GM12891 (cell line): ENCODE results near the gene PLA2G2D.

ENCODE experiments used
- DNase-seq: peaks from one replicate; pipeline ENCODE4 v3.0.0; 2011; ENCODE audit warnings: low spot score; ENCODE audit not compliant: insufficient read length
- FAIRE-seq: peaks from 2 replicates; lab custom pipeline; 2011; peaks lifted over from hg19 to GRCh38; lab: Jason Lieb, UNC
- PAX5 ChIP-seq: IDR thresholded peaks from 2 replicates; pipeline ENCODE4 v1.6.1; 2011; ENCODE audit warnings: low read length, moderate library complexity, mild to moderate bottlenecking; ENCODE audit not compliant: insufficient read depth, severe bottlenecking
- POLR2A ChIP-seq: IDR thresholded peaks from 2 replicates; pipeline ENCODE4 v1.6.1; 2011; ENCODE audit warnings: low read depth, low read length, control low read depth
- POLR2AphosphoS5 ChIP-seq: IDR thresholded peaks from 2 replicates; pipeline ENCODE4 v1.6.1; 2011; ENCODE audit warnings: low read depth, low read length, control low read depth
- POU2F2 ChIP-seq: IDR thresholded peaks from 2 replicates; pipeline ENCODE4 v1.6.1; 2011; ENCODE audit warnings: low read depth, mild to moderate bottlenecking, control low read depth, low read length, moderate library complexity
- SPI1 ChIP-seq: IDR thresholded peaks from 2 replicates; pipeline ENCODE4 v1.6.1; 2011; ENCODE audit warnings: low read depth, low read length, control low read depth
- TAF1 ChIP-seq: IDR thresholded peaks from 2 replicates; pipeline ENCODE4 v1.6.1; 2011; ENCODE audit warnings: low read depth, low read length, control low read depth

The PLA2G2D gene

GRCh38 chr1:20120796-20121195, 1.5 kb upstream of the PLA2G2D start:
- FAIRE-seq = no peak
- no peak for TF ChIP-seq POLR2A
- TF ChIP-seq POLR2AphosphoS5 = no peak
- no peak for TF ChIP-seq POU2F2
- TF ChIP-seq SPI1 = no peak
- TF ChIP-seq PAX5 = no peak
- TF ChIP-seq TAF1 = no peak
- DNase-seq = no peak

GRCh38 chr1:20117236-20117635, 2.1 kb downstream of the PLA2G2D start:
- DNase-seq = no peak
- TF ChIP-seq TAF1 (no peak), SPI1 (no peak), POLR2AphosphoS5 (no peak), PAX5 (no peak), POU2F2 (no peak), POLR2A (no peak)
- FAIRE-seq = no peak

DNA sequence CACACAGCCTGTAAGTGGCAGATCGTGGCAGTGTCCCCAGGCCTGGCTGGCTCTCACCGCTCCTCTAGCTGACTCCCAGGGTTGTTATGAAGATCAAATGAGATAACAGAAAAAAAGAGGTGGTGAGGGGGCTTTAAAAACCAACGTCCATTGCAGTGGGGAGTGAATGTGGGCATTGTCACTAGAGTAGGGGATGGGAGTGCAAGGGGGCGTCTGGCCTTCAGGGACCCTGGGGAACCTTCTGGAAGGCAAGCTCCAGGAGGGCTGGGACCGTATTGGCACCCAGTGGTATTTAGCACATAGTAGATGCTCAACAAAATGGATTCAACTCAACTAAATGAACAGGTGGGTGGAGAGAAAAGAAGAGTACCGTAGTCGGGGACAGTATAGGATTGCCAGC, 3.4 kb downstream of the PLA2G2D start:
- no peak for FAIRE-seq
- no peak for TF ChIP-seq SPI1
- no peak for TF ChIP-seq POU2F2
- TF ChIP-seq POLR2AphosphoS5 = no peak
- TF ChIP-seq POLR2A = no peak
- no peak for TF ChIP-seq TAF1
- TF ChIP-seq PAX5 = no peak
- DNase-seq = no peak

DNA sequence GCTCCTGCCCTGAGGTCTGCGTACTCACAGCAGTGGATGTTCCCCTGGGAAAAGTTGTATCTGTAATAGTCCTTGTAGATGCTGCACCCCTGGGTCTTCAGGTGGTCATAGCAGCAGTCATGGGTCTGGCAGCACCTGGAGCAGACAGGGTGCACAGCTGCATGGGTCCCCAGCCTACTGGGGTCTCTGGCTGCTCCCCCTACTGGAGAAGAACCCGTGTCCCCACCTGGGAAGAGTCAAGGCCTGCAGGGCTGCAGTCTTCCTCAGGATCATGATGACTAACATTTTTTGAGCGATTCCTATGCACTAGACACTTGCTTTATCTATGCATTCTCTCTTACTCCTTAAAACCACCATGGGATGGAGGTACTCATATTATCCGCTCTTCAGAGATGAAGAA, 3.9 kb downstream of the PLA2G2D start:
- no peak for DNase-seq
- TF ChIP-seq POU2F2 (no peak), POLR2A (no peak)
- FAIRE-seq = no peak

- no peak for FAIRE-seq
- no peak for DNase-seq
- TF ChIP-seq POLR2AphosphoS5 (no peak), POU2F2 (no peak), TAF1 (no peak), POLR2A (no peak), PAX5 (no peak), SPI1 (no peak)
Measured at GRCh38 chr1:20114021-20114648, 5.2 kb downstream of the PLA2G2D start.

GRCh38 chr1:20112279-20113000, 6.9 kb downstream of the PLA2G2D start:
- FAIRE-seq (no peak), DNase-seq (no peak)
- TF ChIP-seq POU2F2 (no peak), TAF1 (no peak), PAX5 (no peak), POLR2A (no peak)

- no peak for FAIRE-seq
- no peak for DNase-seq
- TF ChIP-seq POU2F2 (no peak), POLR2A (no peak), TAF1 (no peak), POLR2AphosphoS5 (no peak), PAX5 (no peak), SPI1 (no peak)
Measured at GRCh38 chr1:20111452-20111851, 7.9 kb downstream of the PLA2G2D start.

DNA sequence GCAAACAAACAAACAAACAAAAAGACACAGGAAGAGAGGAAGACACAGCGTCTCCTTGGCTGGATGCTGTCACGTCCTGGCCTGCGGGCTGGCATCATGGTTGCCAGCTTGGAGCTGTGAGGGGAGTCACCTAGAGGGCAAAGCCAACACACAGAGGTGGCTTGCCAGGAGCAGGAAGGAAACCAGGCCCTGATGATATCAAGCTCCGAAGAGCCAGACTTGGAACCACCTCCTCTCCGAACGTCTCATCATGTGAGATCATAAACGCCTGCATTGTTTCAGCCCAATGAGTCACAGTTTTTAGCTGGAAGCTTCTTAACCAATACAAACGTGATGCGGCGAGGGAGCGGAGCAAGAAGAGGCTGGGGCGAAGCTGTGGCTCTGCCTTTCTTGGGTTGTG, 8.7 kb downstream of the PLA2G2D start:
- TF ChIP-seq POU2F2 (no peak), POLR2AphosphoS5 (no peak), POLR2A (no peak), PAX5 (no peak), TAF1 (no peak), SPI1 (no peak)
- no peak for DNase-seq
- FAIRE-seq = no peak

- no peak for FAIRE-seq
- TF ChIP-seq POU2F2 (no peak), PAX5 (no peak)
- DNase-seq = no peak
Measured at GRCh38 chr1:20109223-20109856, 10.0 kb downstream of the PLA2G2D start.

DNA sequence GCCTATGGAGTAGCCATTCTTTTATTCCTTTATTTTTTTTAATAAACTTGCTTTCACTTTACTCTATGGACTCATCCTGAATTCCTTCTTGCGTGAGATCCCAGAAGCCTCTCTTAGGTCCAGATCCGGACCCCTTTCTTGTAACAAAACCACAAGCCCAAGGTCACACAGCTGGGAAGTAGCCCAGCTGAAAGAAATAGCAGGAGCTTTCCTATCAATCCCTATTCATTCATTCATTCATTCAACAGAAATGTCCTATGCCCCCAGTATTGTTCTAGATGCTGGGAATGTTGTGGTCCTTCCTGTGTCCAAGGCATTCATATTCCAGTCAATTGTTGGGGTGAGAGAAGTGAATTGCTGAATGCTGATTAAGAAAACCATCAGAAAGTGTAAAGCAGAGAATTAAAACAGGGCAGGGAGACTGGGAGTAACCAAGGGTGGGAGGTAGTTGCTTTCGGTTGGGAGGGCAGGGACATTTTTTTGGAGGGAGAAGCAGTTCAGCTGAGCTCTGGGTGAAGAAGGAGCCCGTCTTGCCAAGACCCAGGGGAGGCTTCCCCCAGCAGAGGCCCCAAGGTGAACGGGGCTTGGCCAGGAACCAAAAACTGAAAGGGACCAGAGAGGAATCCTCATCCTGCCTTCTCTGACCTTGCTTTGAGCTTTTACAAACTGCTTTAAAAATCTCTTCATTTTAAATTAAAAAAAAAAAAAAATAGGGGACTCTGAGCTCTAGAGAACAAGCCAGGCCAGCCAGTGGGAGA, 10.8 kb downstream of the PLA2G2D start:
- no peak for TF ChIP-seq POLR2A
- no peak for TF ChIP-seq SPI1
- no peak for TF ChIP-seq PAX5
- TF ChIP-seq POU2F2 = no peak
- no peak for TF ChIP-seq POLR2AphosphoS5
- TF ChIP-seq TAF1 = no peak
- DNase-seq = no peak
- FAIRE-seq = no peak
